Transverse colon (tissue), 4 donors: ENCODE results near the gene SH2D2A. TPM values are rescaled to one million over a fixed set of nuclear protein-coding genes. Genes with fewer than 3 reads are reported as not detected.
A peak's percentile ranks its signal among the peaks of the same experiment; 100 is the strongest.

ENCODE experiments used
- DNase-seq: peaks from one replicate; pipeline ENCODE4 v3.0.0-alpha.2; 2019
- H3K27ac ChIP-seq, 4 donors: fragments of 200-600 bp; sonication (generic); 2 replicates each; pipeline ENCODE4 v1.5.1; 2016 to 2018; ENCODE audit warnings: inconsistent platforms in 4 of 4
- H3K27me3 ChIP-seq: fragments of 200-600 bp; sonication (generic); 2 replicates; pipeline ENCODE4 v1.5.1; 2017; ENCODE audit warnings: inconsistent platforms
- H3K36me3 ChIP-seq, 4 donors: fragments of 200-600 bp; sonication (generic); 2 replicates each; pipeline ENCODE4 v1.5.1; 2017 to 2019; ENCODE audit warnings: inconsistent platforms in 4 of 4
- H3K4me1 ChIP-seq, 4 donors: fragments of 200-600 bp; sonication (generic); 2 replicates each; pipeline ENCODE4 v1.5.1; 2017 to 2020; ENCODE audit warnings: inconsistent platforms in 4 of 4
- H3K4me3 ChIP-seq, 4 donors: fragments of 200-600 bp; sonication (generic); 1 replicate in 1 of 4; 2 replicates in 3 of 4; pipeline versions ENCODE4 v1.5.1 to v1.6.1; 2017 to 2019; ENCODE audit warnings: inconsistent platforms in 4 of 4
- H3K9me3 ChIP-seq, 2 donors: fragments of 200-600 bp; sonication (generic); 2 replicates each; pipeline ENCODE4 v1.5.1; 2017 to 2019; ENCODE audit warnings: inconsistent platforms in 2 of 2
- EP300 ChIP-seq: sonication (generic); formaldehyde crosslinking; IDR thresholded peaks from one replicate; pipeline ENCODE4 v1.6.1; 2017; ENCODE audit warnings: antibody characterized with exemption, low read depth
- POLR2A ChIP-seq: fragments of 450-650 bp; IDR thresholded peaks from one replicate; pipeline ENCODE4 v1.6.1; 2016; ENCODE audit warnings: antibody characterized with exemption, mild to moderate bottlenecking, moderate library complexity
- POLR2AphosphoS5 ChIP-seq, 3 donors: sonication (generic); formaldehyde crosslinking; IDR thresholded peaks; one replicate each; pipeline ENCODE4 v1.6.1; 2016; ENCODE audit warnings: antibody characterized with exemption in 3 of 3
- WGBS, 2 donors: methylation state at CpG; one replicate each; pipeline ENCODE4 v1.1.5; 2018; ENCODE audit warnings: low coverage in 1 of 2; 5-methylcytosine and 5-hydroxymethylcytosine counted together
- in situ Hi-C, 4 donors: fragments of 200-750 bp; cut with MboI; loops; one replicate each; pipeline versions ENCODE4 v1.15.0 to v1.15.1; 2017; ENCODE audit warnings: low sequenced_read_pairs in 3 of 4, low pct_ligation_motif_present in 1 of 4, low pct_unique_long_range_greater_than_20kb in 1 of 4
- intact Hi-C: fragments of 100-400 bp; cut with DNase I; formaldehyde crosslinking; loops from one replicate; pipeline ENCODE4 v1.15.1; 2023; ENCODE audit warnings: low total_unique reads
- total RNA-seq, 4 donors: library from RNA; depleted of rRNA; stranded (reverse); fragments of >200 nt; gene quantifications; one replicate each; pipeline ENCODE4 v1.1.0, GENCODE V29; 2016
- TF ChIP-seq, protein P1 (sequence below), 5 experiments: fragments of 200-600 bp in 3 of 5; fragments of 450-650 bp in 2 of 5; sonication (generic) in 3 of 5; IDR thresholded peaks; 1 replicate in 2 of 5; 2 replicates in 3 of 5; pipeline ENCODE4 v1.5.1; 2016 to 2017; ENCODE audit warnings: antibody characterized with exemption in 5 of 5, inconsistent platforms in 3 of 5, mild to moderate bottlenecking in 2 of 5, moderate library complexity in 1 of 5

The SH2D2A gene
- total RNA-seq, 4 donors from 2014 or later = 1.9 to 5.9 (median 3.4) TPM; not detected in 1

DNA sequence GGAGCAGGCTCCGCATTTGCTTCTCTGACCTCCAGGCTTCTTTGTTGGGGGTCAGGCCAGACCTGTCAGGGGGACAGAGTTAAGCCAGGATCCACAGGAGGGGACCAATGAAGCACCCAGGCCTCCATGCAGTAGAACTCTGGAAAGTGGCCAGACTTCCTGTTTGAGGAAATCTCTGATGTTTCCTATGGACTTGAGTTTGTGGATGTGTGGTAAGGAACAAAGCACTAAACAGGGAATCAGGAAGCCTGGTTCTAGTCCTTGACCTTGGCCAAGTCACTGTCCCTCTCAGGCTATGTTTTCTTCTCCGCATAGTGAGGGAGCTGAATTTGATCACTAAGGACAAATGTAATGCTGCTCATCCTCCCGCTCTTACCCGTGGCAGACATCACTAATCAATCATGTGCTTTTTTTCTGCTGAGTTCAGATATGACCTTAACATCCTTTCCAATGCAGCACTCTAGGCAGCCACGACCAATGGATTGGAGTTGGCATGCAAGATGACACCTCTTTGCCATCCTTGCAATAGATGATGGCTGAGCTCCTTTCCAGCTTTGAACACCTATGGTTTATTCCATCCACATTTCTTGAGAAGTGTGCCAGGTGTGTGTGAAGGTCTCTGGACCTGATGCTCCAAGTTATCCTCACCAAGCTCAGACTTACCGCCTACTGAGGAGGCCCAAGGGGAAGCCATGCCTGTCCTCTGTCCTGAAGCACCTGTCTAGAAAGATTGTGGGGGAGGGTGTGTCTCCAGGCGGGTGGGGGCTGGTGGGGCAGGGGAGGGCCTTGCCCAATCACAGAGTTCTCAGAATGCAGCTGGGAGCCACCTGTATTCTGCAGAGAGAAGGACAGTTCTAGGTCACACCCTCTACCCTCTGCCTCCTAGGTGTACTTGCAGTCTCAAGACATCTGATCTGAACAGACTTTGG lies 9.9 kb downstream of the SH2D2A start:
- in situ Hi-C loops = no loop called here
- TF ChIP-seq POLR2AphosphoS5 (IDR thresholded peaks at IDR 0.05) = no peak
- Histone ChIP-seq H3K4me3 (no peak overlapping the region), H3K9me3 (no peaks in the 10 kb centered on the region), H3K36me3 (no peaks in the 10 kb centered on the region), H3K4me1 (peaks cover 5 to 28% (median 8%) of the 10 kb centered on the region in 4 donors), H3K27me3 (no peaks in the 10 kb centered on the region), H3K27ac (peak overlapping the region in 3 of 4 donors; percentile 10 to 37 (median 17))
- DNase-seq = no peak
- WGBS, 2 donors = 82 to 83% methylated on average over 4 to 7 of the region's 7 CpGs
- intact Hi-C loops = no loop called here

DNA sequence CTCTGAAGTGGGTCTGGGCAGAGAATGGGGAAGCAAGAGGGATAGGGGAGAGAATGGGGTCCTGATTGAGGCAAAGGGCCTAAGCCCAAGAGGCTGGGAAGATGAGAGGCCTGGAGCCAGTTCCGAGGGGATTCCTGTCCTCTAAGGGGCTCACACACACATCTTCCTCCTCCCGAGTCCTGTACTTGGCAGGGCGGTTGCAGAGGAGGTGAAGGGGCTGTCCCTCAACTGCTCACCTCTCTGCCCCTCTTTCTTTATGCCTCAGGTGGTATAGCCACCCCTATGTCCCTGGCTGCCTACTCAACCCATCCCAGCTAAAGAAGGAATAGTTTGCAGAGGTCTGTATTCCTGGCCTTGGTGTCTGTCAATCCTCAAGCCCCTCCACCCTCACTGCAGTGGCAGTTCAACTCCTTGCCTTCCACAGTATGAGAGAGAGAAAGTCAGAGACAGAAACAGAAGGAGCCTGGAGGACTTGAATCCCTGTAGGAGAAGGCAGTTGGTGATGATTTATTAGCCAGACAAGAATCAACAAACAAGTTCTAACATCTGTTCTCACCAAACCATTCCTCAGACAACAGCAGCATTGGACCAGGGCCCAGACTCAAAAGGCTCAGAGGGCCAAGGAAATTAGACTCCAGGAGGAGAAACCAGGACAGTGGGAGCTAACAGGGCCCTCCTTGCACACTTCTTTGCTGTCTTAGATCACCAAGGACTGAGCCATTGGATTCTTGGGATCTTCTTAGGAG lies 10.7 kb downstream of the SH2D2A start:
- intact Hi-C loops = no loop called here
- in situ Hi-C loops = no loop called here
- Histone ChIP-seq H3K27me3 (no peaks in the 10 kb centered on the region), H3K36me3 (peaks cover 0 to 6% (median under 1%) of the 10 kb centered on the region in 4 donors), H3K4me1 (peaks cover 5 to 28% (median 8%) of the 10 kb centered on the region in 4 donors), H3K27ac (peak overlapping the region in 3 of 4 donors; percentile 10 to 37 (median 17)), H3K9me3 (no peaks in the 10 kb centered on the region), H3K4me3 (no peak overlapping the region)
- peak; percentile 31 for DNase-seq
- 66 to 92% methylated on average over 3 of the region's 3 CpGs for WGBS, 2 donors
- TF ChIP-seq POLR2A = no peak
- TF ChIP-seq EP300 = no peak
- no peak for TF ChIP-seq POLR2AphosphoS5 (IDR thresholded peaks at IDR 0.05)
- TF ChIP-seq, protein P1, sequence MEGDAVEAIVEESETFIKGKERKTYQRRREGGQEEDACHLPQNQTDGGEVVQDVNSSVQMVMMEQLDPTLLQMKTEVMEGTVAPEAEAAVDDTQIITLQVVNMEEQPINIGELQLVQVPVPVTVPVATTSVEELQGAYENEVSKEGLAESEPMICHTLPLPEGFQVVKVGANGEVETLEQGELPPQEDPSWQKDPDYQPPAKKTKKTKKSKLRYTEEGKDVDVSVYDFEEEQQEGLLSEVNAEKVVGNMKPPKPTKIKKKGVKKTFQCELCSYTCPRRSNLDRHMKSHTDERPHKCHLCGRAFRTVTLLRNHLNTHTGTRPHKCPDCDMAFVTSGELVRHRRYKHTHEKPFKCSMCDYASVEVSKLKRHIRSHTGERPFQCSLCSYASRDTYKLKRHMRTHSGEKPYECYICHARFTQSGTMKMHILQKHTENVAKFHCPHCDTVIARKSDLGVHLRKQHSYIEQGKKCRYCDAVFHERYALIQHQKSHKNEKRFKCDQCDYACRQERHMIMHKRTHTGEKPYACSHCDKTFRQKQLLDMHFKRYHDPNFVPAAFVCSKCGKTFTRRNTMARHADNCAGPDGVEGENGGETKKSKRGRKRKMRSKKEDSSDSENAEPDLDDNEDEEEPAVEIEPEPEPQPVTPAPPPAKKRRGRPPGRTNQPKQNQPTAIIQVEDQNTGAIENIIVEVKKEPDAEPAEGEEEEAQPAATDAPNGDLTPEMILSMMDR (IDR thresholded peaks at IDR 0.05) = no peak

DNA sequence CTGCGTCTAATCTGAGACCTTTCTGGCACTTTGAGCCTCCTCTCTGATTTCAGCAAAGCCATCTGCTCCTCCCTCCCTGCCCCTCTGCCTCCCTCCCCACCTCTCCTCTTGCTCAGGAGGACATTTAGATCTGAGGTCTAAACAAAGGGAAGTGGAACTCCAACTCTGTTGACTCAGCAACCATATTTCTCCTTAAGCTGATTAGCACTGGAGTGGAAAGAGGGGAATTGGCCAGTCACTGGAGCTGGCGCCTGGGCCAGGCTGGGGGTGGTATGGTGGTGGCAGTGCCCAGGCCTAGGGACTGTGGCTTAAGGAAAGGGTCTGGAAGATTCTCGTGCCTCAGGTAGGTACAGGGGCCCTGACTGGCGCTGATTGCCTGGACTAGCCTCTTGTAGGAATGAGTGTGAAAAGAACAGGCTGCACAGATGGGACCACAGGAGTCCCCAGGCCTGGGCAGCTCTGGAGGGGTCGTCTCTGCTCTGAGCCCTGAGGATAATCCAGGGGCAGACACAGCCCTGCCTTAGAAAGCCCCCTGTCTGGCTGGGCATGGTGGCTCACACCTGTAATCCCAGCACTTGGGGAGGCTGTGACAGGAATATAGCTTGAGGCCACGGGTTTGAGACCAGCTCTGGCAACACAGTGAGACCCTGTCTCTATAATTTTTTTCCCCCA lies 11.9 kb downstream of the SH2D2A start:
- in situ Hi-C loops = no loop called here
- no peak overlapping the region for H3K4me3 ChIP-seq

DNA sequence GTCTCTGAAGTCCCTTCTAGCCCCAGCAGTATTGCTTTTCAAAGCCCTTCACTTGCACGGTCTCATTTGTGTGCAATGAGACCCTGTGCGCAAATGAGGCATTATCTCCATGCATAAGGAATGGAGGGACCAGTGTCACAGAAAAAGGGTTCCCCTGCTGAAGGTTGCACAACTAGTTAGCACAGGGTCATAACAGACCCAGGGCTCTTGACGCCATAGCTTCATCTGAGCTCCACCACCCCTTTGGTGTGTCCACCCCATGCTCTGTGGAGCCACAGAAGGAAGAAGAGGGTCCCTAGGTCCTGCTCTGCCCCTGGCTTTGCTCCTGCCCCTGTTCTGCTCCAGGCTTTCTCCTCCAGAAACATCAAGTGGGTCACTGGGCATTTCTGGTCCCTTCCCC lies 12.6 kb downstream of the SH2D2A start:
- WGBS, 2 donors = 62% methylated on average over 3 of the region's 3 CpGs; no CpG with 5 or more reads in 1 of the 2 donors
- peaks cover 5 to 28% (median 8%) of the 10 kb centered on the region in 4 donors for H3K4me1 ChIP-seq
- in situ Hi-C loops (no loop called here), intact Hi-C loops (no loop called here)
- TF ChIP-seq POLR2A = no peak
- TF ChIP-seq, protein P1 (IDR thresholded peaks at IDR 0.05) = no peak
- H3K36me3 ChIP-seq = peaks cover 0 to 25% (median 9%) of the 10 kb centered on the region in 4 donors
- no peaks in the 10 kb centered on the region for H3K27me3 ChIP-seq
- no peak for DNase-seq
- H3K27ac ChIP-seq = no peak overlapping the region
- H3K4me3 ChIP-seq = no peak overlapping the region
- H3K9me3 ChIP-seq = no peaks in the 10 kb centered on the region

More for the DNA sequence above, 11.9 kb downstream of the SH2D2A start:
- TF ChIP-seq, protein P1 (IDR thresholded peaks at IDR 0.05) = no peak
- peaks cover 5 to 28% (median 8%) of the 10 kb centered on the region in 4 donors for H3K4me1 ChIP-seq
- WGBS, 2 donors = 50 to 69% methylated on average over 1 to 6 of the region's 6 CpGs
- H3K9me3 ChIP-seq = no peaks in the 10 kb centered on the region
- intact Hi-C loops = no loop called here
- no peaks in the 10 kb centered on the region for H3K27me3 ChIP-seq
- no peak for DNase-seq
- no peak overlapping the region for H3K27ac ChIP-seq
- H3K36me3 ChIP-seq = peaks cover 0 to 19% (median 5%) of the 10 kb centered on the region in 4 donors
